Measurements from ENCODE around the gene CSTPP1.
A peak's percentile ranks its signal among the peaks of the same experiment; 100 is the strongest.

Gene CSTPP1

GRCh38 chr11:47132981-47133380 lies 196.4 kb downstream of the CSTPP1 start:
- Mint-ChIP-seq H3K4me3 (no peak overlapping the region), H3K9me3 (no peaks in the 10 kb centered on the region), H3K36me3 (ENCODE audit: low read depth) (peaks cover 17% of the 10 kb centered on the region), H3K27ac (no peak overlapping the region), H3K27me3 (ENCODE audit: low read depth) (peaks cover 4% of the 10 kb centered on the region), H3K4me1 (peaks cover 11% of the 10 kb centered on the region)
- TF ChIP-seq, protein P1, sequence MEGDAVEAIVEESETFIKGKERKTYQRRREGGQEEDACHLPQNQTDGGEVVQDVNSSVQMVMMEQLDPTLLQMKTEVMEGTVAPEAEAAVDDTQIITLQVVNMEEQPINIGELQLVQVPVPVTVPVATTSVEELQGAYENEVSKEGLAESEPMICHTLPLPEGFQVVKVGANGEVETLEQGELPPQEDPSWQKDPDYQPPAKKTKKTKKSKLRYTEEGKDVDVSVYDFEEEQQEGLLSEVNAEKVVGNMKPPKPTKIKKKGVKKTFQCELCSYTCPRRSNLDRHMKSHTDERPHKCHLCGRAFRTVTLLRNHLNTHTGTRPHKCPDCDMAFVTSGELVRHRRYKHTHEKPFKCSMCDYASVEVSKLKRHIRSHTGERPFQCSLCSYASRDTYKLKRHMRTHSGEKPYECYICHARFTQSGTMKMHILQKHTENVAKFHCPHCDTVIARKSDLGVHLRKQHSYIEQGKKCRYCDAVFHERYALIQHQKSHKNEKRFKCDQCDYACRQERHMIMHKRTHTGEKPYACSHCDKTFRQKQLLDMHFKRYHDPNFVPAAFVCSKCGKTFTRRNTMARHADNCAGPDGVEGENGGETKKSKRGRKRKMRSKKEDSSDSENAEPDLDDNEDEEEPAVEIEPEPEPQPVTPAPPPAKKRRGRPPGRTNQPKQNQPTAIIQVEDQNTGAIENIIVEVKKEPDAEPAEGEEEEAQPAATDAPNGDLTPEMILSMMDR (IDR thresholded peaks at IDR 0.05; ENCODE audit: unreplicated experiment in 3 of 3): no peak

DNA sequence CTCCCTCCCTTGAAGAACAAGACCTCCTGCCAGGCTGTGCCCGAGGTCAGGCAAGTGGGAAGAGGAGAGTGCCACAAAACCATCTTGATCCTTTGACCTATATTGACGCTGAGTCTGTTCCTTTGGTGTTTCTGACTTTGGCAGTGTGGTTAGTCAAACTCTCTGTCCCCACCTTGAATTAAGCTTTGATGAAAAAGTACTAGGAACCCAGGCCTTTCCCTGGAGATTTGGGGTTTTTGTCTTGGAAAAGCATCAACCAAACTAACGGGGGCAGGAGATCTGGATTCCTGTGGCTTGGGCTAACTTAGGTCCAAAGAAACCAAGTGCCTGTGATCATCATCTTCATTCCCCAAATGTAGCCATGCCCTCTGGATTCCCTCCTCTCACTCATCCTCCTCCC lies 199.8 kb downstream of the CSTPP1 start:
- H3K4me1 Mint-ChIP-seq: peaks cover under 1% of the 10 kb centered on the region
- TF ChIP-seq, protein P1 (IDR thresholded peaks at IDR 0.05; ENCODE audit: unreplicated experiment in 3 of 3): no peak
- peaks cover 4% of the 10 kb centered on the region for H3K27me3 Mint-ChIP-seq (ENCODE audit: low read depth)
- H3K4me3 Mint-ChIP-seq: no peak overlapping the region
- H3K36me3 Mint-ChIP-seq (ENCODE audit: low read depth): peaks cover 22% of the 10 kb centered on the region
- no peaks in the 10 kb centered on the region for H3K9me3 Mint-ChIP-seq
- no peak overlapping the region for H3K27ac Mint-ChIP-seq

DNA sequence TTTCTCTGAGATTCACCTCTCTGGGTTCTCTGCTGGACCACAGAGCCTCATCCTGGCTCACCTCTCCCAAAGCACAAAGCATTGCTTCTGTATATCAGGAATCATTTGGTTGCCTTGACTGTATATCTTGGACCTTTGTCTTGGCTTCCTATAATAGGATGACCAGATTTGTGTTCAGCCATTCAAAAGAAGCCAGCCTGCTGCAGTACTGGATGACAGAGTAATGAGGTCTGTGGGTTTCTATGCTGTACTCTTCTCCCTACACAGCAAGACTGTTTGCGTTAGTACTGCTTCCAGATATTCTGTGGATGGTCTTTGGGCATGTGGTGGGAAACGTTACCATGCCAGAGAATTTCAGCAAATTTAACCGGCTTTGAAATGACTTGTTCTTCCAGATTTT lies 200.4 kb downstream of the CSTPP1 start:
- no peak overlapping the region for H3K27ac Mint-ChIP-seq

DNA sequence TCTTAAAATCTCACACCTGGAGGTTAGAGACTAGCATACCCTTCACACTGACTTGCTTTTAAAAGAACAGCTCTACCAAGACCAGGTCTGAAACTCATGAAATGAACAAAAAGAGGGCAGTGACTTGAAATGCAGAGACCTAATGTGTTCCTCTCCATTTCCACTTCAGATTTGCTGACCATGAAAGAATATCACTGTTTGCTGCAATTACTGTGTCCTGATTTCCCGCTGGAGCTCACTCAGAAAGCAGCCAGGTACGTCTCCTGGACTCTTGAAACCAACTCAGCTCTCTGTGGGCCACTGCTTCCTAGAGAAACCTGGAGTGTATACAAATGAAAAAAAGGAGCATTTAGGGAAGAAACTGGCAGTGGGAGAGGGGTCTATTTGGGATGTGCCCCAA lies 200.9 kb downstream of the CSTPP1 start:
- peaks cover 22% of the 10 kb centered on the region for H3K36me3 Mint-ChIP-seq (ENCODE audit: low read depth)
- H3K4me1 Mint-ChIP-seq: peaks cover 3% of the 10 kb centered on the region
- H3K27ac Mint-ChIP-seq: no peak overlapping the region
- no peak overlapping the region for H3K4me3 Mint-ChIP-seq
- H3K9me3 Mint-ChIP-seq: no peaks in the 10 kb centered on the region
- TF ChIP-seq, protein P1 (IDR thresholded peaks at IDR 0.05; ENCODE audit: unreplicated experiment in 3 of 3): no peak
- H3K27me3 Mint-ChIP-seq (ENCODE audit: low read depth): peaks cover 4% of the 10 kb centered on the region

More for the DNA sequence above, 200.4 kb downstream of the CSTPP1 start:
- Mint-ChIP-seq H3K27me3 (ENCODE audit: low read depth) (peaks cover 4% of the 10 kb centered on the region), H3K4me1 (no peaks in the 10 kb centered on the region), H3K36me3 (ENCODE audit: low read depth) (peaks cover 22% of the 10 kb centered on the region), H3K9me3 (no peaks in the 10 kb centered on the region), H3K4me3 (no peak overlapping the region)
- TF ChIP-seq, protein P1 (IDR thresholded peaks at IDR 0.05; ENCODE audit: unreplicated experiment in 3 of 3): no peak

DNA sequence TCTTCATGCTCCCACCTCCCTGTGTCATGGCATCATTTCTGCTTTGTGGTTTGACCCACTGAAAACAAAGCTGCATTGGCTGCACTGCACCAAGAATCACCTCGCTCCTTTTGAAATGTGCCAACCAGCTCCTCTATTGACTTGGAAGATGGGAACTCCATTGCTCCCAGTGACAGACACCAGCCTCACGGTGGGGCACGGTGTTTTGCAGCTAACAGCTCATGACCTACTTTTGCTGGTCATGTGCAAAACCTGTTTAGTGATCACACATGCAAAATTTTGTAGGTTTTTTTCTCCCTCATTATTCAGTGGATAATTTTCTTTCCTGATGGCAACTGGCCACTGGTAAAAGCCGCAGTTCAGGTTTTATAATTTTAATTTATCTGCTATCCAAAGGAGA lies 203.3 kb downstream of the CSTPP1 start:
- TF ChIP-seq, protein P1 (IDR thresholded peaks at IDR 0.05; ENCODE audit: unreplicated experiment in 3 of 3): no peak
- no peaks in the 10 kb centered on the region for H3K9me3 Mint-ChIP-seq
- H3K4me1 Mint-ChIP-seq: peaks cover 15% of the 10 kb centered on the region
- H3K4me3 Mint-ChIP-seq: no peak overlapping the region
- H3K36me3 Mint-ChIP-seq (ENCODE audit: low read depth): peaks cover 22% of the 10 kb centered on the region
- H3K27ac Mint-ChIP-seq: no peak overlapping the region
- H3K27me3 Mint-ChIP-seq (ENCODE audit: low read depth): no peaks in the 10 kb centered on the region

DNA sequence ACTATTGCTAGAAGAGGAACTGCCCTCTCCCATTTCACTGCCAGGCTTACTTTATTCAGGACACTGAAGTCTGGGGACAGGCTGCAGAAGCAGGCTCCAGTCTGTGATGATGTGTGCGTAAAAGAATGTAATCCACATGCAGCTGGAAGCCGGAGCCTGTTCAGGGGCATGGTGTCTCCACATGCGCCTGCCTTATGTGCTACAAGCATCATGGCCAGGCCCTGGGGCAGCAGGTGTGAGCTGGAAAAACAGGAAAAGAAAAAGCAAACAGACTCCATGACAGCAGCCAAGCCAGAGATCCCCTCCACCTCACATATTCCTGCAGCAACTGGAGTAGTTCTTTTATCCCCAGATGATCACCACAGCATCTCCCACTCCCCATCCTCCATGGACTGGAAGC lies 206.8 kb downstream of the CSTPP1 start:
- peaks cover 7% of the 10 kb centered on the region for H3K36me3 Mint-ChIP-seq (ENCODE audit: low read depth)
- H3K4me3 Mint-ChIP-seq: no peak overlapping the region
- TF ChIP-seq, protein P1 (IDR thresholded peaks at IDR 0.05; ENCODE audit: unreplicated experiment in 3 of 3): no peak
- H3K4me1 Mint-ChIP-seq: peaks cover 33% of the 10 kb centered on the region
- no peaks in the 10 kb centered on the region for H3K27me3 Mint-ChIP-seq (ENCODE audit: low read depth)
- no peaks in the 10 kb centered on the region for H3K9me3 Mint-ChIP-seq
- H3K27ac Mint-ChIP-seq: peak overlapping the region; percentile 38 to 80 (median 45)
